NT2/D1 (cell line): ENCODE data around the gene C6orf58.

Experiments used
- SUZ12 ChIP-seq: IDR thresholded peaks from 2 replicates; pipeline ENCODE4 v1.6.1; 2011; ENCODE audit not compliant: insufficient read length, insufficient read depth; ENCODE audit errors: extremely low read depth
- YY1 ChIP-seq: IDR thresholded peaks from 2 replicates; pipeline ENCODE4 v1.6.1; 2011; ENCODE audit not compliant: insufficient read length, insufficient read depth
- ZNF274 ChIP-seq: IDR thresholded peaks from 2 replicates; pipeline ENCODE4 v1.6.1; 2011; ENCODE audit warnings: mild to moderate bottlenecking, low read depth, low read length

DNA sequence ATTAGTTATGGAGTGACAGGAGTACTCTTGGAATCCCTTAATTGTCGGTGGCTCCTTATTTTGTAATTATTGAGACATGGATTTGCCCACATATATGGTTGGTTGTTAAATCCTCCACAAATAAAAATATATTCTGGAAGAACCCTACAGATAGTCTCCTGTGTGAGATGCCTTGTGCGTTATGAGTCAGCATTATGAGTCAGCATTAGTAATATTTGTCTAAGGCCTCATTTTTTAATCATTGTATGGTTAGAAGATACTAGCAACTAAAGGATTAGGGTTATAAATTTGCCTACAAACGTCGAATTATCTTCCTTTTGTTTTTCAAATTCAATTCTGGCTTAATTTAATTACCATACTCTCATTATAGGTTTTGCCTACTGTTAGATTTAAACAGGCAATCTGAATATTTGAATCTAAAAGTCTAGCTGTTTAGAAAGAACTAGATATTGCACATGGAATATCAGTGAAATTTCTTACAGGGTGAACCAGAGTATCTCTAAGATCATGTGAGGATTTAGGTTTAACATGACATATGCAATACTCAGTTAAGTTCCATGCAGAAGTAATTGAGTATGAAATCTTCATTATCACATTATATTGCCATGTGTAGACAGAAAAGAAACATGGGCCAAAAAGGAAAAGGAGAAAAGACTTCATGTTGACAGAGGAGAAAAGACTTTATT lies 5.9 kb downstream of the C6orf58 start:
- TF ChIP-seq SUZ12, result no peak
- no peak for TF ChIP-seq YY1
- no peak for TF ChIP-seq ZNF274
